Measurements from ENCODE around the gene PPP1R37.

DNA sequence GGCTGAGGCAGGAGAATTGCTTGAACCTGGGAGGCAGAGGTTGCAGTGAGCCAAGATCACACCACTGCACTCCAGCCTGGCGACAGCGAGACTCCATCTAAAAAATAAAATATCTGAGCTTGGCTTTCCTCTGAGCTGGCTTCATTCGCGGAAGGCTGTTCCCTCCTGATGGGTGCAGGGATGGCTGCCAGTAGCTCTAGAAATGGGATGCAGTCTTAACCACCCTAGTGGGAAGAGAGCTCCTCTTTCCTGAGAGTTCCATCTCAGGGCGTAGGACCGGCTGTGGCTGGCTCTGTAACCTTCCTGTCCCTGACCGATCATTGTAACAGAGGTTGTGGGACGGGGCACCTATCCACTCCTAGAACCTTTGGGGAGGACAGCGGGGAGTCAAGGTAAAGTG is 32.4 kb downstream of the PPP1R37 start:
- TF ChIP-seq, protein P1, sequence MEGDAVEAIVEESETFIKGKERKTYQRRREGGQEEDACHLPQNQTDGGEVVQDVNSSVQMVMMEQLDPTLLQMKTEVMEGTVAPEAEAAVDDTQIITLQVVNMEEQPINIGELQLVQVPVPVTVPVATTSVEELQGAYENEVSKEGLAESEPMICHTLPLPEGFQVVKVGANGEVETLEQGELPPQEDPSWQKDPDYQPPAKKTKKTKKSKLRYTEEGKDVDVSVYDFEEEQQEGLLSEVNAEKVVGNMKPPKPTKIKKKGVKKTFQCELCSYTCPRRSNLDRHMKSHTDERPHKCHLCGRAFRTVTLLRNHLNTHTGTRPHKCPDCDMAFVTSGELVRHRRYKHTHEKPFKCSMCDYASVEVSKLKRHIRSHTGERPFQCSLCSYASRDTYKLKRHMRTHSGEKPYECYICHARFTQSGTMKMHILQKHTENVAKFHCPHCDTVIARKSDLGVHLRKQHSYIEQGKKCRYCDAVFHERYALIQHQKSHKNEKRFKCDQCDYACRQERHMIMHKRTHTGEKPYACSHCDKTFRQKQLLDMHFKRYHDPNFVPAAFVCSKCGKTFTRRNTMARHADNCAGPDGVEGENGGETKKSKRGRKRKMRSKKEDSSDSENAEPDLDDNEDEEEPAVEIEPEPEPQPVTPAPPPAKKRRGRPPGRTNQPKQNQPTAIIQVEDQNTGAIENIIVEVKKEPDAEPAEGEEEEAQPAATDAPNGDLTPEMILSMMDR (conservative IDR thresholded peaks at IDR 0.05): no peak
- no peak for TF ChIP-seq ZFX (IDR thresholded peaks at IDR 0.05)

Data from C4-2B (cell line).